Liver (tissue), 9 donors: ENCODE results near the gene ATXN1. TPM values are rescaled to one million over a fixed set of nuclear protein-coding genes. Genes with fewer than 3 reads are reported as not detected.

ENCODE experiments used
- DNase-seq: peaks from one replicate; pipeline ENCODE4 v3.0.0-alpha.2; 2017; ENCODE audit warnings: low spot score
- H3K27ac ChIP-seq, 2 donors: one replicate each; pipeline ENCODE4 v1.7.0; 2013; ENCODE audit warnings: inconsistent platforms in 2 of 2, low read length in 2 of 2, control low read depth in 1 of 2, low read depth in 1 of 2, mild to moderate bottlenecking in 1 of 2
- H3K27me3 ChIP-seq, 4 donors: one replicate each; pipeline versions ENCODE4 v1.6.1 to v1.7.0; 2013; ENCODE audit warnings: low read length in 3 of 4, inconsistent platforms in 1 of 4, mild to moderate bottlenecking in 1 of 4, moderate library complexity in 1 of 4; ENCODE audit not compliant: control insufficient read depth in 4 of 4, insufficient read depth in 4 of 4
- H3K36me3 ChIP-seq, 4 donors: one replicate each; pipeline versions ENCODE4 v1.6.1 to v1.7.0; 2013; ENCODE audit warnings: low read length in 3 of 4, mild to moderate bottlenecking in 3 of 4, low read depth in 1 of 4, moderate library complexity in 1 of 4; ENCODE audit not compliant: control insufficient read depth in 4 of 4, insufficient read depth in 3 of 4
- H3K4me1 ChIP-seq, 4 donors: one replicate each; pipeline versions ENCODE4 v1.6.1 to v1.7.0; 2013; ENCODE audit warnings: low read length in 3 of 4, mild to moderate bottlenecking in 3 of 4, moderate library complexity in 1 of 4; ENCODE audit not compliant: control insufficient read depth in 4 of 4, insufficient read depth in 4 of 4
- H3K4me3 ChIP-seq, 3 donors: one replicate each; pipeline versions ENCODE4 v1.6.1 to v1.7.0; 2013; ENCODE audit warnings: low read length in 3 of 3, control low read depth in 1 of 3, low read depth in 1 of 3, mild to moderate bottlenecking in 1 of 3
- H3K9ac ChIP-seq, 2 donors: one replicate each; pipeline ENCODE4 v1.7.0; 2013; ENCODE audit warnings: low read length in 2 of 2, mild to moderate bottlenecking in 2 of 2, moderate library complexity in 2 of 2, control low read depth in 1 of 2, low read depth in 1 of 2
- H3K9me3 ChIP-seq, 4 donors: one replicate each; pipeline versions ENCODE4 v1.6.1 to v1.7.0; 2013; ENCODE audit warnings: low read length in 3 of 4; ENCODE audit not compliant: control insufficient read depth in 4 of 4
- EGR1 ChIP-seq, 2 donors: IDR thresholded peaks; 2 replicates each; pipeline ENCODE4 v1.6.1; 2016 to 2018; ENCODE audit warnings: antibody characterized with exemption in 2 of 2, low read depth in 2 of 2
- FOXA1 ChIP-seq: IDR thresholded peaks from 2 replicates; pipeline ENCODE4 v1.6.1; 2016; ENCODE audit warnings: antibody characterized with exemption
- FOXA2 ChIP-seq: IDR thresholded peaks from 2 replicates; pipeline ENCODE4 v1.6.1; 2016; ENCODE audit warnings: antibody characterized with exemption
- HNF4A ChIP-seq, 2 donors: conservative IDR thresholded peaks; 2 replicates each; pipeline ENCODE4 v1.6.1; 2016; ENCODE audit warnings: antibody characterized with exemption in 2 of 2, mild to moderate bottlenecking in 2 of 2
- HNF4G ChIP-seq: IDR thresholded peaks from 2 replicates; pipeline ENCODE4 v1.6.1; 2016; ENCODE audit warnings: antibody characterized with exemption
- JUND ChIP-seq, 2 donors: IDR thresholded peaks; 2 replicates each; pipeline ENCODE4 v1.6.1; 2016; ENCODE audit warnings: antibody characterized with exemption in 2 of 2
- NR2F2 ChIP-seq: IDR thresholded peaks from 2 replicates; pipeline ENCODE4 v1.6.1; 2016; ENCODE audit warnings: antibody characterized with exemption
- RAD21 ChIP-seq, 2 donors: IDR thresholded peaks; 2 replicates each; pipeline ENCODE4 v1.6.1; 2016; ENCODE audit warnings: antibody characterized with exemption in 2 of 2, mild to moderate bottlenecking in 2 of 2
- REST ChIP-seq: IDR thresholded peaks from 2 replicates; pipeline ENCODE4 v1.6.1; 2016; ENCODE audit warnings: antibody characterized with exemption, mild to moderate bottlenecking
- RXRA ChIP-seq, 2 donors: IDR thresholded peaks; 2 replicates each; pipeline ENCODE4 v1.6.1; 2017 to 2018; ENCODE audit warnings: antibody characterized with exemption in 2 of 2, mild to moderate bottlenecking in 1 of 2
- SP1 ChIP-seq: IDR thresholded peaks from 2 replicates; pipeline ENCODE4 v1.6.1; 2018; ENCODE audit warnings: antibody characterized with exemption, mild to moderate bottlenecking
- TAF1 ChIP-seq: conservative IDR thresholded peaks from 2 replicates; pipeline ENCODE4 v1.6.1; 2016; ENCODE audit warnings: antibody characterized with exemption, mild to moderate bottlenecking
- YY1 ChIP-seq: IDR thresholded peaks from 2 replicates; pipeline ENCODE4 v1.6.1; 2016; ENCODE audit warnings: antibody characterized with exemption, mild to moderate bottlenecking
- ZBTB33 ChIP-seq: IDR thresholded peaks from 2 replicates; pipeline ENCODE4 v1.6.1; 2016; ENCODE audit warnings: antibody characterized with exemption
- WGBS: extraction: QIAGEN DNeasy Blood & Tissue Kit; methylation state at CpG from one replicate; pipeline ENCODE4 v1.1.7; 2013; 5-methylcytosine and 5-hydroxymethylcytosine counted together
- polyA plus RNA-seq, 2 donors: library from polyadenylated mRNA; stranded (reverse) in 1 of 2; unstranded in 1 of 2; fragments of 200-250 nt in 1 of 2; fragments of >200 nt in 1 of 2; fragmentation: Nextera tagmentation in 1 of 2; extraction: Ambion mirVana in 1 of 2; gene quantifications; one replicate each; pipeline versions ENCODE4 v1.2.1 to v1.2.3, GENCODE V29; 2013 to 2015
- total RNA-seq, 2 donors: library from RNA; depleted of rRNA; stranded (reverse); fragments of >200 nt; gene quantifications; one replicate each; pipeline ENCODE4 v1.2.3, GENCODE V29; 2014
- TF ChIP-seq, protein P1 (sequence below): IDR thresholded peaks from 2 replicates; pipeline ENCODE4 v1.6.1; 2016; ENCODE audit warnings: antibody characterized with exemption
- TF ChIP-seq, protein P2 (sequence below): IDR thresholded peaks from 2 replicates; pipeline ENCODE4 v1.6.1; 2016; ENCODE audit warnings: antibody characterized with exemption
- TF ChIP-seq, protein P3 (sequence below): fragments of 150-350 bp; IDR thresholded peaks from 2 replicates; pipeline ENCODE4 v1.5.1; 2017; ENCODE audit warnings: improper control_type of control experiment, low read depth, low read length; ENCODE audit not compliant: missing input control
- donor health status: healthy.
- donor health status: healthy.
- donor health status: healthy.
- donor health status: healthy.
- donor health status: healthy.

Gene ATXN1
- total and polyA plus RNA-seq, 4 donors, result 4.3 to 29.7 (median 8.2) TPM

- Histone ChIP-seq H3K27ac (no peak overlapping the region), H3K4me3 (no peak overlapping the region), H3K9ac (no peak overlapping the region), H3K36me3 (peaks cover 0 to 1% (median 0%) of the 10 kb centered on the region in 4 donors), H3K4me1 (no peaks in the 10 kb centered on the region), H3K27me3 (no peaks in the 10 kb centered on the region), H3K9me3 (no peaks in the 10 kb centered on the region)
- TF ChIP-seq RAD21 (IDR thresholded peaks at IDR 0.05) (no peak), REST (no peak), SP1 (no peak), EGR1 (IDR thresholded peaks at IDR 0.05; ENCODE audit: low read depth in 2 of 2) (no peak), HNF4G (no peak), FOXA2 (no peak), FOXA1 (no peak), ZBTB33 (no peak), NR2F2 (no peak), JUND (IDR thresholded peaks at IDR 0.05) (no peak), RXRA (IDR thresholded peaks at IDR 0.05) (no peak)
- TF ChIP-seq, protein P1, sequence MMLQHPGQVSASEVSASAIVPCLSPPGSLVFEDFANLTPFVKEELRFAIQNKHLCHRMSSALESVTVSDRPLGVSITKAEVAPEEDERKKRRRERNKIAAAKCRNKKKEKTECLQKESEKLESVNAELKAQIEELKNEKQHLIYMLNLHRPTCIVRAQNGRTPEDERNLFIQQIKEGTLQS, result no peak
- TF ChIP-seq, protein P2, sequence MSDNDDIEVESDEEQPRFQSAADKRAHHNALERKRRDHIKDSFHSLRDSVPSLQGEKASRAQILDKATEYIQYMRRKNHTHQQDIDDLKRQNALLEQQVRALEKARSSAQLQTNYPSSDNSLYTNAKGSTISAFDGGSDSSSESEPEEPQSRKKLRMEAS, result no peak
- TF ChIP-seq, protein P3, sequence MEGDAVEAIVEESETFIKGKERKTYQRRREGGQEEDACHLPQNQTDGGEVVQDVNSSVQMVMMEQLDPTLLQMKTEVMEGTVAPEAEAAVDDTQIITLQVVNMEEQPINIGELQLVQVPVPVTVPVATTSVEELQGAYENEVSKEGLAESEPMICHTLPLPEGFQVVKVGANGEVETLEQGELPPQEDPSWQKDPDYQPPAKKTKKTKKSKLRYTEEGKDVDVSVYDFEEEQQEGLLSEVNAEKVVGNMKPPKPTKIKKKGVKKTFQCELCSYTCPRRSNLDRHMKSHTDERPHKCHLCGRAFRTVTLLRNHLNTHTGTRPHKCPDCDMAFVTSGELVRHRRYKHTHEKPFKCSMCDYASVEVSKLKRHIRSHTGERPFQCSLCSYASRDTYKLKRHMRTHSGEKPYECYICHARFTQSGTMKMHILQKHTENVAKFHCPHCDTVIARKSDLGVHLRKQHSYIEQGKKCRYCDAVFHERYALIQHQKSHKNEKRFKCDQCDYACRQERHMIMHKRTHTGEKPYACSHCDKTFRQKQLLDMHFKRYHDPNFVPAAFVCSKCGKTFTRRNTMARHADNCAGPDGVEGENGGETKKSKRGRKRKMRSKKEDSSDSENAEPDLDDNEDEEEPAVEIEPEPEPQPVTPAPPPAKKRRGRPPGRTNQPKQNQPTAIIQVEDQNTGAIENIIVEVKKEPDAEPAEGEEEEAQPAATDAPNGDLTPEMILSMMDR, result no peak
- WGBS, result 78% methylated on average over 3 of the region's 3 CpGs
- DNase-seq, result no peak
These were observed 138.1 kb downstream of the ATXN1 start for GRCh38 chr6:16623029-16623653.

GRCh38 chr6:16622193-16622592 is 139.1 kb downstream of the ATXN1 start:
- no peaks in the 10 kb centered on the region for H3K4me1 ChIP-seq
- no peaks in the 10 kb centered on the region for H3K36me3 ChIP-seq
- no peak overlapping the region for H3K4me3 ChIP-seq
- H3K27ac ChIP-seq, result no peak overlapping the region
- TF ChIP-seq FOXA1, result no peak
- TF ChIP-seq, protein P2, result no peak
- TF ChIP-seq, protein P3, result no peak
- no peak for TF ChIP-seq YY1
- TF ChIP-seq TAF1, result no peak
- no peak for TF ChIP-seq RAD21 (IDR thresholded peaks at IDR 0.05)
- TF ChIP-seq NR2F2, result no peak
- no peak for TF ChIP-seq EGR1 (IDR thresholded peaks at IDR 0.05; ENCODE audit: low read depth in 2 of 2)
- no peak for TF ChIP-seq HNF4A (conservative IDR thresholded peaks at IDR 0.05)
- TF ChIP-seq RXRA (IDR thresholded peaks at IDR 0.05), result no peak
- 92% methylated on average over 5 of the region's 5 CpGs for WGBS
- H3K9ac ChIP-seq, result no peak overlapping the region
- H3K9me3 ChIP-seq, result no peaks in the 10 kb centered on the region
- DNase-seq, result no peak
- no peaks in the 10 kb centered on the region for H3K27me3 ChIP-seq
